KMS-11 (cell line): ENCODE measurements around the gene TMPRSS9.
"Not testable (repeated sequence)": the region's sequence is repeated elsewhere in the genome, so short reads cannot be mapped to it uniquely, and the experiment has no call there.

Experiments
- H2AFZ ChIP-seq: fragments of 200-600 bp; sonication (generic); 2 replicates; pipeline ENCODE4 v1.6.1; 2016; ENCODE audit warnings: antibody characterized with exemption, mixed run types, low read depth
- H3K27ac ChIP-seq: fragments of 200-600 bp; sonication (generic); 2 replicates; pipeline ENCODE4 v1.6.1; 2016; ENCODE audit warnings: mild to moderate bottlenecking, mixed run types
- H3K27me3 ChIP-seq: fragments of 200-600 bp; sonication (generic); 2 replicates; pipeline ENCODE4 v1.6.1; 2017; ENCODE audit warnings: mild to moderate bottlenecking, low read depth, mixed run types, moderate library complexity; ENCODE audit not compliant: insufficient read depth
- H3K36me3 ChIP-seq: fragments of 200-600 bp; sonication (generic); 2 replicates; pipeline ENCODE4 v1.6.1; 2017; ENCODE audit warnings: mild to moderate bottlenecking, mixed run types; ENCODE audit not compliant: insufficient read depth
- H3K4me1 ChIP-seq: fragments of 200-600 bp; sonication (generic); 2 replicates; pipeline ENCODE4 v1.6.1; 2016; ENCODE audit warnings: mild to moderate bottlenecking, low read depth, mixed run types; ENCODE audit not compliant: poor library complexity, severe bottlenecking
- H3K4me2 ChIP-seq: fragments of 200-600 bp; sonication (generic); 2 replicates; pipeline ENCODE4 v1.7.0; 2016; ENCODE audit warnings: mild to moderate bottlenecking, mixed run types
- H3K4me3 ChIP-seq: fragments of 200-600 bp; sonication (generic); IDR thresholded peaks from 2 replicates; pipeline ENCODE4 v1.6.1; 2017; ENCODE audit warnings: low read depth, low read length, mixed read lengths; ENCODE audit not compliant: insufficient read depth
- H3K79me2 ChIP-seq: fragments of 200-600 bp; sonication (generic); 2 replicates; pipeline ENCODE4 v1.6.1; 2016; ENCODE audit warnings: low read depth, mixed run types; ENCODE audit not compliant: insufficient read depth
- H3K9ac ChIP-seq: fragments of 200-600 bp; sonication (generic); 2 replicates; pipeline ENCODE4 v1.6.1; 2016; ENCODE audit warnings: mild to moderate bottlenecking, mixed run types
- H4K20me1 ChIP-seq: fragments of 200-600 bp; sonication (generic); 2 replicates; pipeline ENCODE4 v1.6.1; 2016; ENCODE audit warnings: mild to moderate bottlenecking, mixed run types; ENCODE audit not compliant: insufficient read depth
- CTCF ChIP-seq: fragments of 200-600 bp; sonication (generic); conservative IDR thresholded peaks from 2 replicates; pipeline ENCODE4 v1.6.1; 2017; ENCODE audit warnings: low read depth, mild to moderate bottlenecking, antibody characterized with exemption, low read length, moderate library complexity, mixed read lengths

Gene TMPRSS9

GRCh38 chr19:2415973-2416319, 55.9 kb downstream of the TMPRSS9 start:
- H3K4me2 ChIP-seq = no peak overlapping the region
- H3K4me3 ChIP-seq = no peak overlapping the region
- H3K9ac ChIP-seq = no peak overlapping the region
- H3K27me3 ChIP-seq = no peaks in the 10 kb centered on the region
- no peaks in the 10 kb centered on the region for H4K20me1 ChIP-seq
- no peaks in the 10 kb centered on the region for H3K36me3 ChIP-seq
- no peaks in the 10 kb centered on the region for H3K4me1 ChIP-seq
- H3K27ac ChIP-seq = no peak overlapping the region
- no peak overlapping the region for H2AFZ ChIP-seq
- TF ChIP-seq CTCF = no peak
- no peaks in the 10 kb centered on the region; the same call in 1 of the 2 replicates for H3K79me2 ChIP-seq

- Histone ChIP-seq H3K4me3 (no peak overlapping the region), H3K27me3 (no peaks in the 10 kb centered on the region), H3K79me2 (no peaks in the 10 kb centered on the region; the same call in 1 of the 2 replicates), H3K4me1 (no peaks in the 10 kb centered on the region), H2AFZ (no peak overlapping the region), H3K36me3 (no peaks in the 10 kb centered on the region), H4K20me1 (no peaks in the 10 kb centered on the region), H3K27ac (no peak overlapping the region), H3K9ac (no peak overlapping the region), H3K4me2 (no peak overlapping the region)
- no peak for TF ChIP-seq CTCF
These were observed 56.4 kb downstream of the TMPRSS9 start for GRCh38 chr19:2416321-2417097.

DNA sequence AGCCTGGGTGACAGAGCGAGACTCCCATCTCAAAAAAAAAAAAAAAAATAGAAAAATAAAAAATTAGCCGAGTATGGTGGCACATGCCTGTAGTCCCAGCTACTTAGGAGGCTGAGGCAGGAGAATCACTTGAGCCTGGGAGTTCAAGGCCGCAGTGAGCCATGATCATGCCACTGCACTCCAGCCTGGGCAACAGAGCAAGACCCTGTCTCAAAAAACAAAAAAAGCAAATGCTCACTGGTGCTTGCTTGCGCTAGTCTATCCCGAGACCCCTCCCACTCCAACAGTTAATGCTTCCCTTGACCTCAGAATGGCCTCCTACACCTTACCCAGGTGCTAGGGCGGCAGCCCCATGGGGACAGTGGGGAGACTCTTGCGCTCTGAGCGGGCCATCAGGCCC, 57.4 kb downstream of the TMPRSS9 start:
- not testable (repeated sequence) for H2AFZ ChIP-seq, H3K36me3 ChIP-seq, H3K27ac ChIP-seq, H4K20me1 ChIP-seq, H3K27me3 ChIP-seq, H3K9ac ChIP-seq, H3K4me1 ChIP-seq, H3K79me2 ChIP-seq, H3K4me2 ChIP-seq, H3K4me3 ChIP-seq

- Histone ChIP-seq H3K27me3 (no peaks in the 10 kb centered on the region), H3K9ac (no peak overlapping the region), H3K4me2 (no peak overlapping the region), H3K4me1 (no peaks in the 10 kb centered on the region), H4K20me1 (no peaks in the 10 kb centered on the region), H2AFZ (no peak overlapping the region), H3K4me3 (no peak overlapping the region), H3K36me3 (no peaks in the 10 kb centered on the region), H3K27ac (no peak overlapping the region), H3K79me2 (no peaks in the 10 kb centered on the region; the same call in 1 of the 2 replicates)
- TF ChIP-seq CTCF = no peak
These were observed 57.9 kb downstream of the TMPRSS9 start for GRCh38 chr19:2417881-2418406.

DNA sequence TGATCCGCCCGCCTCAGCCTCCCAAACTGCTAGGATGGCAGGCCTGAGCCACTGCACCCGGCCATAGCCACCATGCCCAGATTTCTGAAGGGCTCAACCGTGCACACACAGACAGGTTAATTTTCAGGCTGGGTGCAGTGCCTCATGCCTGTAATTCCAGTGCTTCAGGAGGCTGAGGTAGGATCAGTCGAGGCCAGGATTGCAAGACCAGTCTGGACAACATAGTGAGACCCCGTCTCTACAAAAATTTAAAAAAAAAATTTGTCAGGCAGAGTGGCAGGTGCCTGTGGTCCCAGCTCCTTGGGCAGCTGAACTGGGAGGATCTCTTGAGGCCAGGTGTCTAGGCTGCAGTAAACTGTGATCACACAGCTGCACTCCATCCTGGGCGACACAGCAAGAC, 59.7 kb downstream of the TMPRSS9 start:
- H3K27ac ChIP-seq = no peak overlapping the region
- H3K36me3 ChIP-seq = no peaks in the 10 kb centered on the region
- H3K9ac ChIP-seq = no peak overlapping the region
- no peak overlapping the region for H3K4me2 ChIP-seq
- H3K4me1 ChIP-seq = no peaks in the 10 kb centered on the region
- H3K4me3 ChIP-seq = no peak overlapping the region
- no peak for TF ChIP-seq CTCF
- no peaks in the 10 kb centered on the region; the same call in 1 of the 2 replicates for H3K79me2 ChIP-seq
- H3K27me3 ChIP-seq = no peaks in the 10 kb centered on the region
- H2AFZ ChIP-seq = no peak overlapping the region
- no peaks in the 10 kb centered on the region for H4K20me1 ChIP-seq
